Measurements from ENCODE around the gene GPR15. TPM values are rescaled to one million over a fixed set of nuclear protein-coding genes. Genes with fewer than 3 reads are reported as not detected.

GPR15 gene
- total RNA-seq, 2 donors from 2014 or later, result not detected

DNA sequence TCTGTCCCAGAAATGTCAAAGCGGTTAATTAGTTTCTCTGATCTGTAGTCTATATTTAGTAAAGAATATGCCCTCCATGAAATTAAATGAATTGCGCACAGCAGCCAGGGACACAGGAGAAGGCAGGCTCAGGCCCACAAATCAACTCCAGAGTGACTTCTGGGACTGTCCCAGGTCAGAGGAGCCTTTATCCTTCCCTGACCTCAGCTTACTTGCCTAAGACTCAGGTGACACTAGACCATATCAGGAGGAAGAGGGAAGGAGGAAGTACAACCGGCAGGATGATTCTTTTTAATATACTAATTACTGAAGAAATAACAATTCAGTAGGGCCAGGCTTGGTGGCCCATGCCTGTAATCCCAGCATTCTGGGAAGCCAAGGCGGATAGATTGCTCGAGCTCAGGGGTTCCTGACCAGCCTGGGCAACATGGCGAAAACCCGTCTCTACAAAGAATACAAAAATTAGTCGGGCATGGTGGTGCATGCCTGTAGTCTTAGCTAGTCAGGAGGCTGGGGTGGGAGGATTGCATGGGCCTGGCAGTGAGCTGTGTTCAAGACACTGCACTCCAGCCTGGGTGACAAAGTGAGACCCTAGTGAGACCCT is 1.8 kb upstream of the GPR15 start:
- no peak overlapping the region for H3K27ac ChIP-seq
- no peak overlapping the region for H3K4me3 ChIP-seq
- H3K4me1 ChIP-seq (ENCODE audit: control insufficient read depth in 1 of 2, low read depth in 2 of 2), result no peaks in the 10 kb centered on the region
- no peak for DNase-seq (ENCODE audit: low spot score)
- no peak for ATAC-seq (ENCODE audit: insufficient number of reproducible peaks, low FRiP score, low read depth)
- H3K36me3 ChIP-seq, result no peaks in the 10 kb centered on the region
- TF ChIP-seq, protein P1, sequence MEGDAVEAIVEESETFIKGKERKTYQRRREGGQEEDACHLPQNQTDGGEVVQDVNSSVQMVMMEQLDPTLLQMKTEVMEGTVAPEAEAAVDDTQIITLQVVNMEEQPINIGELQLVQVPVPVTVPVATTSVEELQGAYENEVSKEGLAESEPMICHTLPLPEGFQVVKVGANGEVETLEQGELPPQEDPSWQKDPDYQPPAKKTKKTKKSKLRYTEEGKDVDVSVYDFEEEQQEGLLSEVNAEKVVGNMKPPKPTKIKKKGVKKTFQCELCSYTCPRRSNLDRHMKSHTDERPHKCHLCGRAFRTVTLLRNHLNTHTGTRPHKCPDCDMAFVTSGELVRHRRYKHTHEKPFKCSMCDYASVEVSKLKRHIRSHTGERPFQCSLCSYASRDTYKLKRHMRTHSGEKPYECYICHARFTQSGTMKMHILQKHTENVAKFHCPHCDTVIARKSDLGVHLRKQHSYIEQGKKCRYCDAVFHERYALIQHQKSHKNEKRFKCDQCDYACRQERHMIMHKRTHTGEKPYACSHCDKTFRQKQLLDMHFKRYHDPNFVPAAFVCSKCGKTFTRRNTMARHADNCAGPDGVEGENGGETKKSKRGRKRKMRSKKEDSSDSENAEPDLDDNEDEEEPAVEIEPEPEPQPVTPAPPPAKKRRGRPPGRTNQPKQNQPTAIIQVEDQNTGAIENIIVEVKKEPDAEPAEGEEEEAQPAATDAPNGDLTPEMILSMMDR (IDR thresholded peaks at IDR 0.05), result no peak
- no peaks in the 10 kb centered on the region for H3K27me3 ChIP-seq (replicated peaks; ENCODE audit: insufficient read depth)
- H3K9me3 ChIP-seq, result no peaks in the 10 kb centered on the region

DNA sequence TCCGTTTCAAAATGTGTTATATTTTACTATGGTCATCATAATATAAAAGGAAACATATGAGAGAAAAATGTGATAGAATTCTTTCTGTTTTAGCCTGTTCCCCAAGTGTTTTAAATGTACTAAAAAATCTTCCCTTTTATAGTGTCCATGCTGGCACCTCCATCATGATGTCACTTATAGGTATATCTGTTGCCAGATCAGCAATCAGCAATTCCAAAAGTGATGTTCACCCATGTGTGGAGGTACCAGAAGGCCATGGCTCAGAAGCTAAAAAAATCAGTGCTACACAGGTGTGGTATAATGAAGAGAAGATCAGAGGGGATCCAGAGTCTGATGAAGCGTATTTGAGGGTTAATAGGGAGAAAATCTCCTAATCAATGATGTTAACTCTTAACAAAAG is 1.1 kb upstream of the GPR15 start:
- Histone ChIP-seq H3K4me3 (no peak overlapping the region), H3K9me3 (no peaks in the 10 kb centered on the region), H3K27me3 (replicated peaks; ENCODE audit: insufficient read depth) (no peaks in the 10 kb centered on the region), H3K4me1 (ENCODE audit: control insufficient read depth in 1 of 2, low read depth in 2 of 2) (no peaks in the 10 kb centered on the region), H3K36me3 (no peaks in the 10 kb centered on the region), H3K27ac (no peak overlapping the region)
- no peak for DNase-seq (ENCODE audit: low spot score)
- ATAC-seq (ENCODE audit: insufficient number of reproducible peaks, low FRiP score, low read depth), result no peak
- TF ChIP-seq, protein P1 (IDR thresholded peaks at IDR 0.05), result no peak

DNA sequence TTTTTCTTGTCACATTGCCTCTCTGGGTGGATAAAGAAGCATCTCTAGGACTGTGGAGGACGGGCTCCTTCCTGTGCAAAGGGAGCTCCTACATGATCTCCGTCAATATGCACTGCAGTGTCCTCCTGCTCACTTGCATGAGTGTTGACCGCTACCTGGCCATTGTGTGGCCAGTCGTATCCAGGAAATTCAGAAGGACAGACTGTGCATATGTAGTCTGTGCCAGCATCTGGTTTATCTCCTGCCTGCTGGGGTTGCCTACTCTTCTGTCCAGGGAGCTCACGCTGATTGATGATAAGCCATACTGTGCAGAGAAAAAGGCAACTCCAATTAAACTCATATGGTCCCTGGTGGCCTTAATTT is 478 bp downstream of the GPR15 start:
- no peaks in the 10 kb centered on the region for H3K9me3 ChIP-seq
- no peaks in the 10 kb centered on the region for H3K36me3 ChIP-seq
- no peak overlapping the region for H3K4me3 ChIP-seq
- H3K4me1 ChIP-seq (ENCODE audit: control insufficient read depth in 1 of 2, low read depth in 2 of 2), result no peaks in the 10 kb centered on the region
- ATAC-seq (ENCODE audit: insufficient number of reproducible peaks, low FRiP score, low read depth) (no peak), DNase-seq (ENCODE audit: low spot score) (no peak)
- no peaks in the 10 kb centered on the region for H3K27me3 ChIP-seq (replicated peaks; ENCODE audit: insufficient read depth)
- no peak overlapping the region for H3K27ac ChIP-seq
- TF ChIP-seq, protein P1 (IDR thresholded peaks at IDR 0.05), result no peak

DNA sequence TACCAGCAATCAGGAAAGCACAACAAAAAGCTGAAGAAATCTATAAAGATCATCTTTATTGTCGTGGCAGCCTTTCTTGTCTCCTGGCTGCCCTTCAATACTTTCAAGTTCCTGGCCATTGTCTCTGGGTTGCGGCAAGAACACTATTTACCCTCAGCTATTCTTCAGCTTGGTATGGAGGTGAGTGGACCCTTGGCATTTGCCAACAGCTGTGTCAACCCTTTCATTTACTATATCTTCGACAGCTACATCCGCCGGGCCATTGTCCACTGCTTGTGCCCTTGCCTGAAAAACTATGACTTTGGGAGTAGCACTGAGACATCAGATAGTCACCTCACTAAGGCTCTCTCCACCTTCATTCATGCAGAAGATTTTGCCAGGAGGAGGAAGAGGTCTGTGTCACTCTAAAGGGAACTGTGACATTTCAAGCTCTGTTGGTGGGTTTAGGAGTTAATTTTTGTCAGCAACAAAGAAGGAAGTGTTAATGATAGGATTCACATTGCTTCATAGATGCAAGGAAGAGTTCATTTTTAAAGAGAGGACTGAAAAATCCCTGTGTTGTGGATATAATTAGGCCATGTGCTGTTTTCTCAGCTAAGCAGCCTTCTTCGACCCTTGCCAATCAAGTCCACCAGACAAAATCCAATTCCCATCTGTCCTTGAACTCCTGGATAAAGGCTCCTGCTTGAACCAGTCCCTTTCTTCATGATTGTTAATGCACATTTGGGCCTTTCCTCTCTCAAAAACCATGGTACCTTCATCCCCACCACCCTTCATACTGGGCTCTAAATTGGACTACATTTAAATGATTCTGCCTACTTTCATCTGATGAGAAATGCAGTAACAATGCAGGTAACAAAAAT is 1.2 kb downstream of the GPR15 start:
- TF ChIP-seq, protein P1 (IDR thresholded peaks at IDR 0.05), result no peak
- DNase-seq (ENCODE audit: low spot score), result no peak
- no peak overlapping the region for H3K27ac ChIP-seq
- no peaks in the 10 kb centered on the region for H3K4me1 ChIP-seq (ENCODE audit: control insufficient read depth in 1 of 2, low read depth in 2 of 2)
- H3K36me3 ChIP-seq, result no peaks in the 10 kb centered on the region
- no peaks in the 10 kb centered on the region for H3K27me3 ChIP-seq (replicated peaks; ENCODE audit: insufficient read depth)
- no peaks in the 10 kb centered on the region for H3K9me3 ChIP-seq
- H3K4me3 ChIP-seq, result no peak overlapping the region
- no peak for ATAC-seq (ENCODE audit: insufficient number of reproducible peaks, low FRiP score, low read depth)

DNA sequence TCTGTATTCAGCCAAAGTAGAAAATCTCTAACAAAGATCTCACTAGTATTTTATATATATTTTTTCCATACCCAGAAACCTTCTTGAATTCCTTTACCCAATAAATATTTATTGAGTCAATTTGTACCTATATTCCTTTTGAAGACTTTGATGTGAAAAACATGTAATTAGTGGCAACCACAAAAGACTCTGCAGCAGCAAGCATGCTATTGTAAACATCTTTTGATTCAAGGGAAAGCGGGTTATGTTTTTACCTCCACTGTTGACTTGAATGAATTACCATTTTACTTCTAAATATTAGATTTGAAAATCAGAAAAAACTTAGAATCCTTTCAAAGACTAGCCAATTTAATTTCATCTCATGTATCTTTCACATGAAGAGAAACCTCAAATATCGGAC is 2.4 kb downstream of the GPR15 start:
- Histone ChIP-seq H3K27me3 (replicated peaks; ENCODE audit: insufficient read depth) (no peaks in the 10 kb centered on the region), H3K4me3 (no peak overlapping the region), H3K36me3 (no peaks in the 10 kb centered on the region), H3K27ac (no peak overlapping the region), H3K9me3 (no peaks in the 10 kb centered on the region), H3K4me1 (ENCODE audit: control insufficient read depth in 1 of 2, low read depth in 2 of 2) (no peaks in the 10 kb centered on the region)
- DNase-seq (ENCODE audit: low spot score) (no peak), ATAC-seq (ENCODE audit: insufficient number of reproducible peaks, low FRiP score, low read depth) (no peak)
- TF ChIP-seq, protein P1 (IDR thresholded peaks at IDR 0.05), result no peak

All from thoracic aorta (tissue), 2 donors.